ENCODE results near the gene TIMM23. TPM values are rescaled to one million over a fixed set of nuclear protein-coding genes. Genes with fewer than 3 reads are reported as not detected.
A peak's percentile ranks its signal among the peaks of the same experiment; 100 is the strongest.

TIMM23 gene
- total and polyA plus RNA-seq, 2 of the 4 experiments (the other 2 are of a cell fraction), result 82.4 to 86.2 TPM

DNA sequence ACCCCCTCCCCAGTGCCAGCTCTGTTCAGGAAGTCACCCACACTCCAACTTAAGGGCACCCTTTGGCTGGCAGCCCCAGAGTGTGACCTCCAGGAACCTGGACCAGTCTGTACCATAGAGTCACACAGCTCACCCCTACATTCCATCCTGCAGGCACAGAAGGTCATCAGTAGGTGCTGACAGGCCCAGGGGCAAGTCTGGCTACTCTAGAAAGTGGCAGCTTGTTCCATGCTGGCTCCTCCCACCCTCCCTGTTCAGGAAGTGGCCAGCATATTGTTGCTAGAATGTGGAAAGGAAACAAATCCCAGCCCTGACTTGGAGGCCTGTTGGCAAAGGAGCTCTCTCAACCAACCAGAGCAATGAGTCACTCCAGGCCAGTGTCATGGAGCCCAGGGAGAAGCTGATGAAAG lies 61.3 kb downstream of the TIMM23 start:
- BruUV-seq (replicated peaks), result no TSS peak
- peak overlapping the region; percentile 61; the same call in 1 of the 2 replicates for H3K14ac ChIP-seq (replicated peaks; ENCODE audit: low read depth, low read length)
- ChIA-PET CTCF (no interaction called here), POLR2A (ENCODE audit: unreplicated experiment) (interaction anchor here (0.6 kb wide), 1 partner anchor 25 kb away, joined by 3 read pairs; no protein-coding TSS in a partner anchor)
- intact Hi-C loops (cut with micrococcal nuclease), result no loop called here
- no peak overlapping the region for H2BK15ac ChIP-seq (ENCODE audit: low read depth, low read length)
- H3K9ac ChIP-seq (ENCODE audit: low read depth, low read length), result no peak overlapping the region
- no peaks in the 10 kb centered on the region for H3K36me3 ChIP-seq (ENCODE audit: control insufficient read depth, insufficient read depth, low read length)
- in situ Hi-C loops (cut with MboI; ENCODE audit: low sequenced_read_pairs), result no loop called here
- H3K4me3 ChIP-seq (ENCODE audit: insufficient read depth, low read depth, low read length), result no peak overlapping the region
- H4K91ac ChIP-seq (ENCODE audit: insufficient read depth, low read depth, low read length), result peak overlapping the region; percentile 67
- dilution Hi-C loops (cut with HindIII; ENCODE audit: low sequenced_read_pairs, unreplicated experiment), result no loop called here
- peaks cover 3% of the 10 kb centered on the region in 2 experiments; a peak in 1 of 4 replicates for H3K79me1 ChIP-seq (ENCODE audit: low read depth in 1 of 2, low read length in 2 of 2)
- peak overlapping the region; percentile 75 for H3K4ac ChIP-seq (ENCODE audit: low read depth, low read length)
- DNase-seq, result peak; percentile 83
- H4K5ac ChIP-seq (ENCODE audit: low read depth, low read length), result peak overlapping the region; percentile 83
- H3K9me1 ChIP-seq (ENCODE audit: insufficient read depth, low read length), result no peaks in the 10 kb centered on the region
- peak; percentile 43 for ATAC-seq (ENCODE audit: low read depth)
- H3K56ac ChIP-seq (ENCODE audit: extremely low read depth, insufficient read depth, low read length), result no peak overlapping the region
- H2AK5ac ChIP-seq (ENCODE audit: low read depth, low read length), result no peak overlapping the region
- no peak for TF ChIP-seq SMC3 (IDR thresholded peaks at IDR 0.05; ENCODE audit: low read depth, low read length)
- no peak for TF ChIP-seq FOS (IDR thresholded peaks at IDR 0.05; ENCODE audit: low read depth, low read length)
- no peak for TF ChIP-seq CEBPB (IDR thresholded peaks at IDR 0.05; ENCODE audit: low read depth, low read length)
- TF ChIP-seq, protein P1, sequence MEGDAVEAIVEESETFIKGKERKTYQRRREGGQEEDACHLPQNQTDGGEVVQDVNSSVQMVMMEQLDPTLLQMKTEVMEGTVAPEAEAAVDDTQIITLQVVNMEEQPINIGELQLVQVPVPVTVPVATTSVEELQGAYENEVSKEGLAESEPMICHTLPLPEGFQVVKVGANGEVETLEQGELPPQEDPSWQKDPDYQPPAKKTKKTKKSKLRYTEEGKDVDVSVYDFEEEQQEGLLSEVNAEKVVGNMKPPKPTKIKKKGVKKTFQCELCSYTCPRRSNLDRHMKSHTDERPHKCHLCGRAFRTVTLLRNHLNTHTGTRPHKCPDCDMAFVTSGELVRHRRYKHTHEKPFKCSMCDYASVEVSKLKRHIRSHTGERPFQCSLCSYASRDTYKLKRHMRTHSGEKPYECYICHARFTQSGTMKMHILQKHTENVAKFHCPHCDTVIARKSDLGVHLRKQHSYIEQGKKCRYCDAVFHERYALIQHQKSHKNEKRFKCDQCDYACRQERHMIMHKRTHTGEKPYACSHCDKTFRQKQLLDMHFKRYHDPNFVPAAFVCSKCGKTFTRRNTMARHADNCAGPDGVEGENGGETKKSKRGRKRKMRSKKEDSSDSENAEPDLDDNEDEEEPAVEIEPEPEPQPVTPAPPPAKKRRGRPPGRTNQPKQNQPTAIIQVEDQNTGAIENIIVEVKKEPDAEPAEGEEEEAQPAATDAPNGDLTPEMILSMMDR (conservative IDR thresholded peaks at IDR 0.05; ENCODE audit: low read depth, low read length), result no peak
- no peak for TF ChIP-seq MAZ (IDR thresholded peaks at IDR 0.05; ENCODE audit: borderline replicate concordance, low read depth, low read length)
- no peak for TF ChIP-seq BHLHE40 (IDR thresholded peaks at IDR 0.05; ENCODE audit: low read depth, low read length)
- no peak for TF ChIP-seq MAFK (IDR thresholded peaks at IDR 0.05; ENCODE audit: low read depth, low read length)
- TF ChIP-seq RFX5 (IDR thresholded peaks at IDR 0.05; ENCODE audit: low read depth, low read length), result no peak
- no peak for TF ChIP-seq RCOR1 (IDR thresholded peaks at IDR 0.05; ENCODE audit: insufficient replicate concordance, low read length)
- no peak for TF ChIP-seq RAD21 (IDR thresholded peaks at IDR 0.05; ENCODE audit: low read length)
- no peak for TF ChIP-seq CHD1 (IDR thresholded peaks at IDR 0.05; ENCODE audit: low read depth, low read length)
- no peak for TF ChIP-seq MXI1 (IDR thresholded peaks at IDR 0.05; ENCODE audit: borderline replicate concordance, low read depth, low read length)
- TF ChIP-seq, protein P2, sequence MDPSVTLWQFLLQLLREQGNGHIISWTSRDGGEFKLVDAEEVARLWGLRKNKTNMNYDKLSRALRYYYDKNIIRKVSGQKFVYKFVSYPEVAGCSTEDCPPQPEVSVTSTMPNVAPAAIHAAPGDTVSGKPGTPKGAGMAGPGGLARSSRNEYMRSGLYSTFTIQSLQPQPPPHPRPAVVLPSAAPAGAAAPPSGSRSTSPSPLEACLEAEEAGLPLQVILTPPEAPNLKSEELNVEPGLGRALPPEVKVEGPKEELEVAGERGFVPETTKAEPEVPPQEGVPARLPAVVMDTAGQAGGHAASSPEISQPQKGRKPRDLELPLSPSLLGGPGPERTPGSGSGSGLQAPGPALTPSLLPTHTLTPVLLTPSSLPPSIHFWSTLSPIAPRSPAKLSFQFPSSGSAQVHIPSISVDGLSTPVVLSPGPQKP (IDR thresholded peaks at IDR 0.05; ENCODE audit: borderline replicate concordance, low read depth, low read length), result no peak
- no peak for TF ChIP-seq NFE2L2 (IDR thresholded peaks at IDR 0.05; ENCODE audit: low read depth, low read length)
- TF ChIP-seq, protein P3, sequence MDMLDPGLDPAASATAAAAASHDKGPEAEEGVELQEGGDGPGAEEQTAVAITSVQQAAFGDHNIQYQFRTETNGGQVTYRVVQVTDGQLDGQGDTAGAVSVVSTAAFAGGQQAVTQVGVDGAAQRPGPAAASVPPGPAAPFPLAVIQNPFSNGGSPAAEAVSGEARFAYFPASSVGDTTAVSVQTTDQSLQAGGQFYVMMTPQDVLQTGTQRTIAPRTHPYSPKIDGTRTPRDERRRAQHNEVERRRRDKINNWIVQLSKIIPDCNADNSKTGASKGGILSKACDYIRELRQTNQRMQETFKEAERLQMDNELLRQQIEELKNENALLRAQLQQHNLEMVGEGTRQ (IDR thresholded peaks at IDR 0.05; ENCODE audit: low read depth, low read length), result no peak
- TF ChIP-seq POLR2A (IDR thresholded peaks at IDR 0.05; ENCODE audit: low read depth, low read length), result no peak
- H3K18ac ChIP-seq (ENCODE audit: low read depth, low read length), result peak overlapping the region; percentile 38; the same call in 1 of the 2 replicates
- H4K8ac ChIP-seq (ENCODE audit: low read depth in 2 of 2, low read length in 2 of 2), result peak overlapping the region; percentile 73 to 90; a peak in 3 of 4 replicates
- H3K23ac ChIP-seq (ENCODE audit: low read depth, low read length), result peak overlapping the region; percentile 6; the same call in 1 of the 2 replicates
- H2BK20ac ChIP-seq (ENCODE audit: low read depth, low read length), result peak overlapping the region; percentile 72
- no peak overlapping the region for H3K4me2 ChIP-seq (ENCODE audit: low read depth, low read length)
- H3K27me3 ChIP-seq (ENCODE audit: control insufficient read depth, insufficient read depth, low read length), result no peaks in the 10 kb centered on the region; the same call in 1 of the 2 replicates
- H2BK120ac ChIP-seq (ENCODE audit: low read depth, low read length), result peak overlapping the region; percentile 71
- peak overlapping the region; percentile 30; the same call in 1 of the 2 replicates for H3K27ac ChIP-seq (ENCODE audit: insufficient read depth, low read length)
- H2AFZ ChIP-seq (replicated peaks; ENCODE audit: low read length, poor library complexity), result peak overlapping the region; percentile 92
- peaks cover 5% of the 10 kb centered on the region; the same call in 1 of the 2 replicates for H4K20me1 ChIP-seq (ENCODE audit: insufficient read depth, low read length)
- H2BK5ac ChIP-seq (ENCODE audit: low read depth, low read length, poor library complexity, severe bottlenecking), result peak overlapping the region; percentile 52
- no peaks in the 10 kb centered on the region for H3K9me3 ChIP-seq (ENCODE audit: control insufficient read depth, insufficient read depth, low read length)
- peaks cover 6% of the 10 kb centered on the region; the same call in 1 of the 2 replicates for H3K4me1 ChIP-seq (ENCODE audit: control insufficient read depth, insufficient read depth, low read length)
- H2AK9ac ChIP-seq (replicated peaks; ENCODE audit: low read depth, low read length, poor library complexity), result peak overlapping the region; percentile 53
